ENCODE data around the gene MVD.
A peak's percentile ranks its signal among the peaks of the same experiment; 100 is the strongest.

MVD gene

DNA sequence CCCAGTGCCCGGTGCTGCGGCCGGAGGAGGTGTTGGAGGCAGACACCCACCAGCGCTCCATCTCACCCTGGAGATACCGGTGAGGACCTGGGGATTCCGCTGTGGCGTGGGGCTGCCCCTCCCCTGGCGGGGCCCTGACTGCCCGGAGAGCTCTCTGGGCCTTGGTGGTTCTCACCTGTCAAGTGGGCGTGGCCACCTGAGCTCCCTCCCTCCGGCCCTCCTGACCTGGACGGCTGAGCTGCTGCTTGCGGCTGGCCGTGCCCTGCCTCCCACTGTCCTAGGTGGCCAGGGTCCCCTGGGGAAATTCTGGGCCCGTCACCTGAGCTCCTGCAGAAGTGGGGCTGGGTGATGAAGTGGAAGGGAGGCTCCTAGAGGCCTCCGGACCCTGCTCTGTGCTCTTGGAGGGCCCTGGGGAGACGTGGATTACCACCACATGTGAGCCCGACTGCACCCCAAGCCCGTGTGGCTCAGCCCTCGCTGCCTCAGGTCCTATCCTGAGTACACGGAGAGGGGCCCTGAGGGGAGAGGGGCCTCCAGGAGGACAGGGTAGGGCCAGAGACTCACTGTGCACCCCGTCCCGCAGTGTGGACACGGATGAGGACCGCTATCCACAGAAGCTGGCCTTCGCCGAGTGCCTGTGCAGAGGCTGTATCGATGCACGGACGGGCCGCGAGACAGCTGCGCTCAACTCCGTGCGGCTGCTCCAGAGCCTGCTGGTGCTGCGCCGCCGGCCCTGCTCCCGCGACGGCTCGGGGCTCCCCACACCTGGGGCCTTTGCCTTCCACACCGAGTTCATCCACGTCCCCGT lies 23.5 kb downstream of the MVD start:
- DNase-seq = peak; percentile 95

DNA sequence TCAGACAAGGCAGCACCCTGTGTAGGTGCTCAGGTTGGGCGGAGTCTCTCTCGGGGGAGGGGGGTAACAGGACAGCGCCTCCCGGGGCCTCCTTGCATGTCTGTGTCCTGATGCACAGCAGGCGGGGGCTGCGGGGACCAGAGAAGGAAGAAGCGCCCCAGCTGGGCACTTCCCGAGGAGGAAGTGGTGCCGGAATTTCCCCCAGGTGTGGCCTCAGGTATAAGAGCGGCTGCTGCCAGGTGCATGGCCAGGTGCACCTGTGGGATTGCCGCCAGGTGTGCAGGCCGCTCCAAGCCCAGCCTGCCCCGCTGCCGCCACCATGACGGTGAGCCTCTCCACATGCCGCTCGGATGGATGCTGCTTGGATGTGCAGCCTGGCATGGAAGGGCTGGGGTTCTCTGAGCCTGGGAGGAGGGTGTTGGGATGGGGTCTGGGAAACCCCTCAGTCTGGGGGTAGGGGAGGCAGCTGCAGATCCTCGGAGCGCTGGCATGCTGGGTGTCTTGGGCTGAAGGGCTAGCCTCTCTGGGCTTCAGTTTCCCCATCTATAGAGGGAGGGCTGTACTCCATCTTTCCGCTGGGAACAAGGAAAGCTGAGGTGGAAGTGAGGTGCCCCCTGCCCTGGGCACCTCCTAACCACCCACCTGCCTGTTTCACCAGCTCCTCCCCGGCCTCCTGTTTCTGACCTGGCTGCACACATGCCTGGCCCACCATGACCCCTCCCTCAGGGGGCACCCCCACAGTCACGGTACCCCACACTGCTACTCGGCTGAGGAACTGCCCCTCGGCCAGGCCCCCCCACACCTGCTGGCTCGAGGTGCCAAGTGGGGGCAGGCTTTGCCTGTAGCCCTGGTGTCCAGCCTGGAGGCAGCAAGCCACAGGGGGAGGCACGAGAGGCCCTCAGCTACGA lies 24.3 kb downstream of the MVD start, which contains the start of gene IL17C:
IL17C (plus strand) TSS at position 250 of the 908 bp plus-strand sequence; CDS start at position 320, 70 bp downstream.
- DNase-seq = peak; percentile 95

DNA sequence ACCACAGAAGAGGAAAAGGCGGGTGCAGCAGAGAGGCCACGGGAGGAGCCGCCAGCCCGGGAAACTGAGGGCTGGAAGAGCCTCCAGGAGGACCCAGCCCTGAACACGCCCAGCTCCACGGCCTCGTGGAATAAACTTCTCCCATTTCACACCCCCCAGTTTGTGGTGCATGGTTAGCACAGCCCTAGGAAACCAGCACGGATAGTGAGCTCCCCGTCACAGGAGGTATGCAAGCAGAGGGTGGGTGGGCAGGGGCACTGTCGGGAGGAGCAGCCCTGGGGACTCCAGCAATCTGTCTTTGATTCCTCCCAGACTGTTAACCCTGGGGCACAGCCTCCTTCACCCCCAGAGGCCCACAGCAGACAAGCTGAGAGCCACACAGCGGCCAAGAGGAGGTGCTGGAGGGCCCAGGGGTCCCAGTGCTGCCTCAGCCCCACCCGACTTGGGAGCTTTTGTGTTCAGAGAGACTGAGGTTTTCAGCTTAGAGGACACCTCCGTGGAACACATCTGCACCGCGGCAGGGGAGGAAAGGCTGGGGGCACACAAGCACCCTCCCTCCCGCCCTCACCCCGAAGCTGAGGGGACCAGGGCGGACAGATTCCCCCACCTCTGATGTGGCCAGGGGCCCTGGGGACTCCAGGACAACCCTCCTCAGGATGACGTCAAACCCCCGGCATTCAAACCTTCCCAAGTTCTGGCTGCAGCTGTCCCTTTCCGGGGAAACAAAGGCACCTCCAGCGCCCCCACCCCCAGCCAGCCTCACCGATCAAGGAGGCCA lies 26.2 kb downstream of the MVD start:
- no peak for DNase-seq

DNA sequence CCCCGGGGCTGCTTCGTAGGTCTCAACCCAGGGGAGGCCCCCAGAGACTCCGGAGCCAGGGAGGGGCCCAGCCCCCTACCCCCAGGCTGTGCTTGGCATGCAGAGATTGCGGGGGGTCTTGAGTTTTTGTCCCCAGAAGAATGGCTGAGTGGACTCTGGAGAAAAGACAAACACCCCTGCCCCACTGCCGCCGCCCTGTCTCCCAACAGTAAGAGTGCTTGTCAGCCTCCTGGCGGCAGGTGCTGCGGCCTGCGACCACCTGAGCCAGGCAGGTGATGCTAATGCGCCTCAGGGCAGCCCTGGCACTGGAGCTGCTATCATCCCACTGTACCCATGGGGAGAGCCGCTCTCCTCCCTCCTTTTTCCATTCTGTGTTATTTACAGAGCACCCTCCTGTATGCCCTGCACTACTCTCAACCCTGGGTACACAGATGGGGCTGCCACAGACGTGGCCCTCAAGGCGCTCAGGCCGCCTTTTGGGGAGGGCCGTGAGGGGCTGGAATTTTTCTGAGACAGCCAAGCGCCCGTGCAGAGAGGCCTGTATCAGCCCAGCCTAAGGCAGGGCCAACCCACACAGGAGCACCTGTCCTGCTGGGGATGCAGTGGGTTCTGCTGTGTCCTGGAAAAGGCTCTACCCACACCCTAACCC lies 27.1 kb downstream of the MVD start:
- DNase-seq = peak; percentile 52

DNA sequence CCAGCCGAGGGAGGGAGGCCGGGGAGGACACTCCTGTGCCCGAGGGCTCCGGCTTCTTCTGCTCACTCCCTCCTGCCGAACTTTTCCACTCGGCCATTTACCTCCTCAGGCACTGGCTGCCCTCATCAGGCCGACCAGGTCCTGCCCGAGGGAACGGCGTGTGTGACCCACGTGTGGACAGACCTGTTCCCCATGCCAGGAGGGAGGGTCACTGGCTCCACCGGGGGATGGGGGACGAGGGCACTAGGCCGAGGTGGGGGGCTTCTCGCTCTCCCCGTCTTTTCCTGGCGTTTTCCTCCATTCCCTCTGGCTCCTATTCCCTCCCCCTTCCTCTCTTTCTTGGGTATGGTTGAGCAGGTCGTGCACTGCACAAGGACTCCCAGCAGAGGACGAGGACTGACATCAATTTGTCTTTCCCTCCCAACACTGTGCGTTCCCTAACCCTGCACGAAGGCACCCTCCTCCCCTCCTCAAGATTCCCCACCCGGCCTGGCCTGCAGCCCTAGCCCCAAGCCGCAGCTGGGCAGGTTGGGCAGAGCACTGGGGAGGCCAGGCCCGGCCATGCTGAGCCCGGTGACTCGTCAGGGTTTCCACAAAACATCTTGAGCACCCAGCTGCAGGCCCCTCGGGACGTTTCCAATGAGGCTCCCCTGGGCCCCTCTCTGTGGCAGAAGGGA lies 27.8 kb downstream of the MVD start:
- peak; percentile 65 for DNase-seq

DNA sequence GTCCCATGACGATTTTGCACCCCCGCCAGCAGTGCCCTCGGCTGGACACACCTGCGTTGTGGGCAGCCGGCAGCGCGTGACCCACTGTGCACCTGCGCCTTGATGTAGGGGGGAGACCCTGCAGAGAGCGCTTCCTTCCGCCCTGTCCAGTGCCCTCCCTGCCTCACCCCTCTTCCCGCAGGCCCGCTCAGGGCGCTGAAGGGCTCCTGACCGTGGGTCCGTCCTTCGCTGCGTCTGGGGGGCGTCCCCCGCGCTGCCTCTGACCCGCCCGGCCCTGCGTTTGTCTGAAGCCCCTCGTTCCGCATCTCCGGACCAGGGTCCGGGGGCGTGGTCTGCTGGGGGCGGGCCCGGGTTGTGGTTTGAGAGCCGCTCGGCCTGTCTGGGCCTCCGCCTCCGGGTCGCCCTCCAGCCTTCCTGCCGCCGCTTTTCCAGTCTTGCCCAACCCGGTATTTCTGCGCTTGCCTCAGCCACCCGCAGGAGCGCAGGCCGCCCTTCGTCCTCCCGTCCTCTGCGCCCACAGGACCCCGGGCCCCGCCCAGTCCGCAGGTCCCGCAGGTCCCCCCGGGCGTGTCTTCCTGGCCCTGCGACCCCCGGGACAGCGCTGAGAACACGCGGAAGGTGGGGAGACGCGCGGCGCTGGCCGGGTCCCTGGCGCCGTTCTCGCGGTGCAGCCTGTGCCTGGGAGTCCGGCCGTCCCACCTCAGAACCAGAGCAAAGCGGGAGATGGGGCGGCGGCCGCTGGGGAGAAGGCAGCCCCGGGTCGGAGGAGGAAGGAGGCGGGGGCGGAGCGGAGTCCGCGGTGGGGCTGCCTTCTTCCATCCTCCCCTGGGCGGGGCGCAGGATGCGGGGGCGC lies 28.5 kb downstream of the MVD start:
- peak; percentile 84 for DNase-seq

DNA sequence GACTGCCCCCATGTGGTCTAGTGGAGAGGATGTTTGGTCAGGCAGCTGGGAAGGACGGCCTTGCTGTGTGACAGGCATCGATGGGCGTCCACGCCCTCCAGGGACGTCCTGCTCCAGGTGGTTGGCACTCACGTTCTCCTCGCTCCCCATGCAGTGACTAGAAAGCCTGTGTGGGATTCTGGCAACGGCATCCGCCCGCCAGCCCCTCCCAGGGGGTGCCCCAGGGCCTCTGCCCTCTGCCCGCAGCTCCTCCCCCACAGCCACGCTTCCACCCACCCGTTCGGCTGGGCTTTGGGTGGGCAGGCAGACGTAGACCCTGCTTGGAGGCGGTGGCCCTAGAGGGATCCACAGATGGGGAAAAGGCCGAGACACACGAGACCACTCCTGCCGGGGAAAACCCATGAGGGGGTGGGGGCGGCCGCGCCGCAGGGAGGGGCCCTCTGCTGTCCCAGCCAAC lies 29.2 kb downstream of the MVD start:
- peak; percentile 95 for DNase-seq

DNA sequence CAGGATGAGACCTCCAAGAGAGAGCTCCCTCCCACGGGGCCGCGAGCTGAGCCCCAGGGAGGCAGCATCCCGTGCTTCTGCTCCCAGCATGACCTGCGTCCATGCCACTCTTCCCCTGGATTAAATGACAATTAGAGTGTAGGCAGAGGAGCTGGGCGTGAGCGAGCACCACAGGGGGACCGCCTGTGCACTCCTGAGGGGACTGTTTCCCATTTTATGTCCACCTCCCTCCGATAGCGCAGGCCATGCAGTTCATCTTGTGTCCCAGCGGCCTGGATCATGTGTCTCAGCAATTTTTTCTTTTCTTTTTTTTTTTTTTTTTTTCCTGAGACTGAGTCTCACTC lies 30.3 kb downstream of the MVD start:
- no peak for DNase-seq

DNA sequence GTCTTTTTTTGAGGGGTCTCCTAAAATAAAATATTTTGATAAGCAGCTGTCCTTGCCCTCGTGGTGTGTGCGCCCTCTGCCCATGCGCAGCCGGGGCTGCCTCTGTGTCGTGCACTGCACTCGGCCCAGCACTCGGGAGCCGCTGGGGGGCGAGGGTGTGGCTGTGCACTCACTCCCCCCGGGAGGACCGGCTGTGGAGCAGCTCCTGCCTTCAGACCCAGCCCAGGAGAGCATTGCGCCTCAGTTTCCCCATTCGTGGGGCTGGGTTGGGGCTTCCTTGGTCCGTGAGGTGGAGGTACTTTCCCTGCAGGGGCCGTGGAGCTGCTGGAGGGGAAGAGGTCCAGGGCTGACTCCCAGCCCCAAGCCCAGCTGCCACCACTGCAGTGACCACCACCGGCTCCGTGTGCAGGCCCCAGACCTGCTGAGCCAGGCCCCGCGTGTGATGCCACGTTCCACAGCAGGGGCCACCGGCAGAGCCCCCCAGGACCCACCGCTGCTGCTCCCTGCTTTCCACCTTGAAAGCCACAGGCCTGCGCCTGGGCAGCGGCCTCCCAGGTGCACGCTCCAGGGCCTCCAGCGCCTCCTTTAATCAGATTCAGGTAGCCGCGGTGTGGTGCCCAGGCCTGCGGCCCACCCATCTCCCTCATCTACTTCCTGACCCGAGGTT lies 30.8 kb downstream of the MVD start:
- DNase-seq = no peak

DNA sequence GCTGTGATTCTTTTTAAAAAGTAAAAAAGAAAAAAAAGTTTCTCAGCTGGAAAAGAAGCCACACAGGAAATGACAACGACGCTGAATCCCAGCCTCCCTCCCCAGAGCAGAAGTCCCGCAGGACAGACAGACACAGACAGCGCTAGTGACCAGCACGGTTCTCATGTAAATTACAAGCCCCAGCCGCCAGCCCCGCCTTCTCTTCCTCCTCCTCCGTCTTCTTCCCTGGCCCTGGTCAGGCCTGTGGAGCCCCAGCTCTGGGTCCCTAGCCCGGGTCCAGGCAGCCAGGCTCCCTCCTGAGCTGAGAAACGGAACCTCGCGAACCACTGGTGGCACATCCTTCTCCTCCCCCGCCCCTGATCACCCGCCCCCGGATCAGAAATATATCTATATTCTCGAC lies 31.5 kb downstream of the MVD start:
- no peak for DNase-seq

DNA sequence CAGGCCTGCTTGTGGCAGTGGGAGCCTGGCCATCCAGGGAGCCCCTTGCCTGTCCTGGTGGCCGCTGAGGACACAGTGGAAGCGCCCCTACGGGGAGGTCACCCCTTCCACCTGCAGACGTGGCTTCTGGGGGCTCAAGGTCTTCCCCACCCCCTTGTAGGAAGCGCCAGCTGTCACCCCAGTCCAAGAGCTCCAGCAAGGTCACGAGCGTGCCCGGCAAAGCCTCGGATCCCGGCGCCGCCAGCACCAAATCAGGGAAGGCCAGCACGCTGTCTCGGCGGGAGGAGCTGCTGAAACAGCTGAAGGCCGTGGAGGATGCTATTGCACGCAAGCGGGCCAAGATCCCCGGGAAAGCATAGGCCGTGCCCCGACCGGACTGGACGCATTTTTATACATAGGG lies 31.9 kb downstream of the MVD start:
- DNase-seq = no peak

DNA sequence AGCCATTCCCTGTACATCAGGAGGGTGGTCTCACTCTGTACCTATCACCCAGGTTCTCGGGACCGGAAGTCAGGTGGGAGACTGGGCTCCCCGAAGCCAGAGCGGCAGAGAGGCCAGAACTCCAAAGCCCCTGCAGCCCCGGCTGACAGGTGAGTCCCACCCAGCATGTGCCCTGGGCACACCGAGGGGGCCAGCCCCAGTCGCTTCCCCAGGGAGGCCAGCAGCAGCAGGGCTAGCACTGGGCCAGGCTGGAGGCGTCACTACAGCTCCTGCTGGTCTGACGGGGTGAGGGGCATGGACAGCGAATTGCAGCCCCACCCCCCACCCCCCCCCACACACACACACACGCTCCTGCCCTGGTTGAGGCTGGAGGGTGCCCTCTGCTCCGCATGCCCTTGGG lies 32.5 kb downstream of the MVD start:
- no peak for DNase-seq

DNA sequence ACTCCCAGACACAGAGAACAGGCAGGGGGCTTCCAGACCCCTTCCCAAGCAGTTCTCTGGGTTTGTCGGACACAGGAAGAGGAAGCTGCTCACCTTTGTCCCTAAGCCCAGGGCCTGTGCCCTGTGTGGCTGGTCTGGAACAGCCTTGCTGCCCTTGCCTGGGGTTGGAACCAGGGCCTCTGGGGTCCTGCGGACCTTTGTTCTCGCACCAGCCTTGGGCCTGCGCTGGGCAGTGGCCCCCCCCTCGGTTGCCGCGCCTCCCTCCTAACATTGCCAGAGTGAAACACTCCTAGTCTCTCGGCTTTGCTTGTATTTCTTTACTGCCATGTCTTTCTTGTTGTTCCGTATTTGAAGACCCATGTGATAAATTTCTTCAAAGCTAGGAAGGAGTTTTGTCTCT lies 33.1 kb downstream of the MVD start:
- DNase-seq = no peak

DNA sequence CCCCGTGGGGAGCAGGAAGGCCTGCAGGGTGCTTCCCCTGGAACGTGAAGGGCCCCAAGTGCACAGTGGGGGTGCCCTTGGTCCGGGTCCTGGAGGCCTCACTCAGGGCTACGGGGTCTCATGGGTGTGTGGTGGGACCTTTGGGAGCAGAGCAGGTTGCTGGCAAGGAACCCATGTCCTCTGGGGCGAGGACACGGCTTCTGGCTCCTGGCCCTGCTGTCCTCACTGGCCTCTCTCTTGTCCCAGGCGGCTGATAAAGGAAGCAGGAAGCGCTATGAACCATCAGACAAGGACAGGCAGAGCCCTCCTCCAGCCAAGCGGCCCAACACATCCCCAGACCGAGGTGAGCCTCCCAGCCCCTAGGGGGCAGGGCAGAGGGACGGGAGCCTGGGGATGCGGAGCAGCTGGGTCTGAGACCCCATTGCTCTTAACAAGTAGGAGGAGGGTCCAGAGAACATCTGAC lies 34.3 kb downstream of the MVD start:
- DNase-seq = peak; percentile 61

DNA sequence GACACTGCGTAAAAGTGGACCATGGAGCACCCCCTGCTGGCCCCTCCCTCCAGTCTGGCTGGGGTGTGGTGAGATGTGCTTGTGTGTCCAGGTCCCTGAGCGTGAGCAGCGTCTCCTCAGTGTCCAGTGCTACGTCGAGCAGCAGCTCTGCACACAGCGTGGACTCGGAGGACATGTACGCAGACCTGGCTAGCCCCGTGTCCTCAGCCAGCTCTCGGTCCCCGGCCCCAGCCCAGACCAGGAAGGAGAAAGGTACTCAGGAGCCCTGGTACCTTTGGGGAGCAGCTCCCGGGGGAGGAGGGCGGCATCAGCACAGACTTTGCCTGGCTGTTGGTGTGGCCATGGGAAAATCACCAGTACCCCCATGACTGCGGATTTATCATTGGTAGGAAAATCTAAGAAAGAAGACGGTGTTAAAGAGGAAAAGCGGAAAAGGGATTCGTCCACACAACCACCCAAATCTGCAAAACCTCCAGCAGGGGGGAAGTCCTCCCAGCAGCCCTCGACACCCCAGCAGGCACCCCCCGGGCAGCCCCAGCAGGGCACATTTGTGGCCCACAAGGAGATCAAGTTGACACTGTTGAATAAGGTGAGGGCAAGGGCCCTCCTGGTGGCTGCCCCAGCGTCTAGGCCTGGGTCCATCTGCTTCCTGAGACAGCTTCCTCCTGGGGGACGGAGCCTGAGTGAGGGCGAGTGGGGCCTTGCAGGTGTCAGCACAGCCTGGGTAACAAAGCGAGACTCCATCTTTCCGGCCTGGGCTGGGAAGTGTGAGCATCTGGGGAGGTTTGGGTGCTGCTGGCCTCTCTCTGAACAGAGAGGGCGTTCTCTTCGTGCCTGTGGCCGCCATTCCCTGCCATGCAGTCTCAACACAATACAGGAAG lies 35.1 kb downstream of the MVD start:
- no peak for DNase-seq

DNA sequence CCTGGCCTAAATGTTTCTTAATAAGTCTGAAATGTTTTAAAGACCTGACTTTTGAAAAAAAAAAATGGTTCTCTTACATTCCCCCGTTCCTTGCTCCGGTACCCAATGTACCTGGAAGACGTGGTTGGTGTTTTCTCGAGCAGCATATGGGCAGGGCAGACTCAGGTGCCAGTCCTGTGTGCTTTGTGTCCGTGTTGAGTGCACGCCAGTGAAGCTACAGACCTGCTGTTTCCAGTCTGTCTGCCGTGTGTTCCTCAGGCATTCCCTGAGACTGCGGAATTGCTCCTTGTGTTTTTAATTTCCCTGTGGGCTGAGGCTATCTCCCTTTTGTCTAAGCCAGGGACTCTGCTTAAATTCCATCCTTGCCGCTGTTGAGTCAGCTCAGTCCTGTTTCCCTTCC lies 36.2 kb downstream of the MVD start:
- no peak for DNase-seq

DNA sequence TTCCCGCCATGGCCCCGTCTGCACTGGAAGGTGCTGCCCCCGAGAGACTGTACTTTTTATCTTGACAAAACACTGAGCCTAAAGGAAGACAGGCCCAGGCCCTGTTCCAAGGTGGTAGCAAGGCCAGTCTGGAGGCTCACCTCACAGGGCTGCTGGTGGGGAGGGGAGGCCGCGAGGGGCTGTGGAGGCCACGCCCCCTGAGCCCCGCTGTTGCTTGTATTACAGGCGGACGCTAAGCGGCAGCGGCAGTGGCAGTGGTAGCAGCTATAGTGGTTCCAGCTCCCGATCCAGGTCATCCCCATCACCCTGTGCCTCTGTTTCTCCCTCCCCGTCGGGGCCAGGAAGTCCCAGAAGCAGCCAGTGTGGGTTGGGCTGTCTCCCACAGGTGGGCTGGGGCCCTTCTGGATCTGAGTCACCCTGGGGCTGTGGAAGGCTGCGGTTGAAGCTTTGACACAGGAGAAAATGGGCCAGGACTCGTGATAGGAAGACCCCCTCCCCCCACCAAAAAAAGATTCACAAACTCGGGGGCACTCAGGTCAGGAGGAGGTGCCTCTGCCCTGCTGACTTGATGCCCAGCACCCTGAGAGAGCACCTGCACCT lies 37.8 kb downstream of the MVD start:
- no peak for DNase-seq

DNA sequence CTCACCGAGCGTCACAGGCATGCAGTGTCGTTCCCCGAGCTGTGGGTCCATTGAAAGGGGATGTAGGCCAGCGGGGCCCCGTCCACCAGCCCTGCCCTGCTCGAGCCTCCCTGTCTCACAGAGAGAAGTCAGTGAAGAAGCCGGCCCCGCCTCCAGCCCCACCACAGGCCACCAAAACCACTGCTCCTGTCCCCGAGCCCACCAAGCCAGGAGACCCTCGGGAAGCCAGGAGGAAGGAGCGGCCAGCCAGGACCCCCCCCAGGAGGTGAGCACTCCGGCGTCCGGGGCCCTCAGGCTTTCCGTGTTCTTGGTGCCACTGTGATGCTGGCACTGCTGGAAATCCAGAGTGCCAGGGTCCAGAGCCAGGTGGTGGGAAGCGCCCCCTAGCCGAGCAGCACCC lies 38.4 kb downstream of the MVD start:
- no peak for DNase-seq

DNA sequence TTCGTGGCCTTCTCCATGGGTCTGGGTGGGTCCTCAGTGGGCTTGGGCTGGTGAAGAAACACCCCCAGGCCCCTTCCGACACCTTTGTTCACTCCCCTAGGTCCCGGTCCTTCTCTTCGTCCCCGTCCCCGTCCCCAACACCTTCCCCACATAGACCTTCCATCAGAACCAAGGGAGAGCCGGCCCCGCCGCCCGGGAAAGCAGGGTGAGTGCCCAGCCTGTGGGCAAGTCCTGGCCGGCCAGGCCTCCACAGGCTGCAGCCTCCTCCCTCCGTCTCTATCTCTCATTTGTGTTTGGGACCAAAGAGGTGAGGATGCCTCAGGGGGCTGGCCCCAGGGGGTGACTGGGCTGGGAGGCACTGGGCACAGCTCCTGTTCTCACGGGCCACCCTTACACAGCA lies 39.0 kb downstream of the MVD start:
- no peak for DNase-seq

Data from DMS53 (cell line).